ENCODE measurements around the gene TMEM190.
"Not testable (repeated sequence)": the region's sequence is repeated elsewhere in the genome, so short reads cannot be mapped to it uniquely, and the experiment has no call there.

TMEM190 gene

GRCh38 chr19:55376241-55376933, at the start of gene TMEM190:
Gene TMEM190 (plus strand): TSS chr19:55376826. CDS start chr19:55376854, 28 bp downstream.
- DNase-seq = no peak

GRCh38 chr19:55328774-55329318, 47.8 kb upstream of the TMEM190 start:
- DNase-seq = not testable (repeated sequence)

- DNase-seq = not testable (repeated sequence)
These were observed 46.8 kb upstream of the TMEM190 start for GRCh38 chr19:55329791-55330190.

- DNase-seq = no peak
These were observed 42.8 kb upstream of the TMEM190 start for GRCh38 chr19:55333870-55334269.

- DNase-seq = no peak
These were observed 40.5 kb upstream of the TMEM190 start for GRCh38 chr19:55336101-55336500.

GRCh38 chr19:55339105-55339888, 37.3 kb upstream of the TMEM190 start, which contains the start of gene KMT5C:
Gene KMT5C (plus strand): TSS chr19:55339876. CDS start chr19:55341937, 2,061 bp downstream.
- peak; percentile 98 for DNase-seq

- DNase-seq = no peak
These were observed 36.5 kb upstream of the TMEM190 start for GRCh38 chr19:55339889-55340783.

GRCh38 chr19:55340784-55341147, 35.9 kb upstream of the TMEM190 start:
- DNase-seq = no peak

- DNase-seq = peak; percentile 43
These were observed 35.4 kb upstream of the TMEM190 start for GRCh38 chr19:55341171-55341588.

- DNase-seq = no peak
These were observed 34.8 kb upstream of the TMEM190 start for GRCh38 chr19:55341595-55342531.

GRCh38 chr19:55344444-55344843, 32.2 kb upstream of the TMEM190 start:
- DNase-seq = no peak

- no peak for DNase-seq
These were observed 31.4 kb upstream of the TMEM190 start for GRCh38 chr19:55345101-55345817.

GRCh38 chr19:55345818-55346724, 30.6 kb upstream of the TMEM190 start:
- no peak for DNase-seq

- no peak for DNase-seq
These were observed 29.7 kb upstream of the TMEM190 start for GRCh38 chr19:55346725-55347441.

GRCh38 chr19:55347442-55348009, 29.1 kb upstream of the TMEM190 start:
- DNase-seq = no peak

GRCh38 chr19:55348317-55349034, 28.1 kb upstream of the TMEM190 start:
- DNase-seq = no peak

GRCh38 chr19:55350620-55351315, 25.9 kb upstream of the TMEM190 start:
- DNase-seq = no peak
